ENCODE data around the gene SERPINF2.

The SERPINF2 gene

DNA sequence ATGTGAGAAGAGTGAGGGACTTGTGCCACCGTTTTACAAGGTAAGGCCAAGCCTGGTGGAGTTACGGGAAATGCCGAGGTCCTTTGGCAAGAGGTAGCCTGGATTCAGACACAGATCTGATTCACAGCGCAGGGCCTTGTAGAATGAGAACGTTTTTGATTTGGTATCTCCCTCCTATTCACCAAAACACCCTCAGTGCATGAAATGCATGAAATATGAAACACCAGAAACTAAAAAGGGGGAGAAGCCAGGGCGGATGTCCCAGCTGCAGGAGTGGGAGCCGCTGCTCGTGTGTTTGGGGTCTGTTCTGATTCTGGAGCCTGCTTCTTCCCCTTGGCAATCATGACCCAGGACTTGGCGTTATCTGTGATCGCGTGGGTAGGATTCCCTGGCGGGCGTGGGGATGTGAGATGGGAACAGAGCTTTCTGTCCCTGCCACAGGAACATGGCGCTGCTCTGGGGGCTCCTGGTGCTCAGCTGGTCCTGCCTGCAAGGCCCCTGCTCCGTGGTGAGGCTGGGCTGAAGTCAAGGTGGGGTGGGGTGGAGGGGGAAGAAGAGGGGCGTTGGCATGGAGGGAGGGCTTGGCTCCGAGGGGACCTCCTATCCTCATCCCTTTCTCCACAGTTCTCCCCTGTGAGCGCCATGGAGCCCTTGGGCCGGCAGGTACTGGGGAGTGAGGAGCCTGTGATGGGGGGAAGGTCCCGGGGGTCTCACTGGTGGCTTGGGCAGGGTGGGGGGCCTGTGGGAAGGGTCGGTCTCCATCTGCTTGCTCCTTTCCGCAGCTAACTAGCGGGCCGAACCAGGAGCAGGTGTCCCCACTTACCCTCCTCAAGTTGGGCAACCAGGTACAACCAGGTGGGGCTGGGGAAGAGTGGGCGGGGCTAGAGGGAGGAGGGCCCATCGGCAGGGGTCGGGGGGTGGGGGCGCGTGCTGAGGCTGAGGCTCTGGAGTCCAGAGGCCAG is 2.2 kb downstream of the SERPINF2 start:
- Histone ChIP-seq H3K9ac (ENCODE audit: low read length) (no peak overlapping the region), H3K4me2 (ENCODE audit: low read depth, low read length, poor library complexity, severe bottlenecking) (no peak overlapping the region), H3K79me2 (ENCODE audit: insufficient read depth, low read length) (no peaks in the 10 kb centered on the region), H4K20me1 (ENCODE audit: low read depth, low read length) (no peaks in the 10 kb centered on the region), H3K9me2 (replicated peaks; ENCODE audit: insufficient read depth, low read length) (no peaks in the 10 kb centered on the region), H3F3A (ENCODE audit: insufficient read depth) (no peaks in the 10 kb centered on the region), H3K9me3 (ENCODE audit: insufficient read depth, low read length) (no peaks in the 10 kb centered on the region), H3K27me3 (ENCODE audit: low read length) (no peaks in the 10 kb centered on the region), H3K36me3 (ENCODE audit: low read length) (no peaks in the 10 kb centered on the region), H2AFZ (ENCODE audit: low read depth, low read length, severe bottlenecking) (no peak overlapping the region), H3K4me3 (ENCODE audit: insufficient read depth, low read length, poor library complexity, severe bottlenecking) (no peak overlapping the region), H3K27ac (ENCODE audit: low read depth, low read length) (no peak overlapping the region)
- TF ChIP-seq, protein P1, sequence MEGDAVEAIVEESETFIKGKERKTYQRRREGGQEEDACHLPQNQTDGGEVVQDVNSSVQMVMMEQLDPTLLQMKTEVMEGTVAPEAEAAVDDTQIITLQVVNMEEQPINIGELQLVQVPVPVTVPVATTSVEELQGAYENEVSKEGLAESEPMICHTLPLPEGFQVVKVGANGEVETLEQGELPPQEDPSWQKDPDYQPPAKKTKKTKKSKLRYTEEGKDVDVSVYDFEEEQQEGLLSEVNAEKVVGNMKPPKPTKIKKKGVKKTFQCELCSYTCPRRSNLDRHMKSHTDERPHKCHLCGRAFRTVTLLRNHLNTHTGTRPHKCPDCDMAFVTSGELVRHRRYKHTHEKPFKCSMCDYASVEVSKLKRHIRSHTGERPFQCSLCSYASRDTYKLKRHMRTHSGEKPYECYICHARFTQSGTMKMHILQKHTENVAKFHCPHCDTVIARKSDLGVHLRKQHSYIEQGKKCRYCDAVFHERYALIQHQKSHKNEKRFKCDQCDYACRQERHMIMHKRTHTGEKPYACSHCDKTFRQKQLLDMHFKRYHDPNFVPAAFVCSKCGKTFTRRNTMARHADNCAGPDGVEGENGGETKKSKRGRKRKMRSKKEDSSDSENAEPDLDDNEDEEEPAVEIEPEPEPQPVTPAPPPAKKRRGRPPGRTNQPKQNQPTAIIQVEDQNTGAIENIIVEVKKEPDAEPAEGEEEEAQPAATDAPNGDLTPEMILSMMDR (IDR thresholded peaks at IDR 0.05; ENCODE audit: insufficient read depth, low read length, poor library complexity, severe bottlenecking) = no peak
- no peak for TF ChIP-seq EZH2phosphoT487 (conservative IDR thresholded peaks at IDR 0.05; ENCODE audit: low read length)

DNA sequence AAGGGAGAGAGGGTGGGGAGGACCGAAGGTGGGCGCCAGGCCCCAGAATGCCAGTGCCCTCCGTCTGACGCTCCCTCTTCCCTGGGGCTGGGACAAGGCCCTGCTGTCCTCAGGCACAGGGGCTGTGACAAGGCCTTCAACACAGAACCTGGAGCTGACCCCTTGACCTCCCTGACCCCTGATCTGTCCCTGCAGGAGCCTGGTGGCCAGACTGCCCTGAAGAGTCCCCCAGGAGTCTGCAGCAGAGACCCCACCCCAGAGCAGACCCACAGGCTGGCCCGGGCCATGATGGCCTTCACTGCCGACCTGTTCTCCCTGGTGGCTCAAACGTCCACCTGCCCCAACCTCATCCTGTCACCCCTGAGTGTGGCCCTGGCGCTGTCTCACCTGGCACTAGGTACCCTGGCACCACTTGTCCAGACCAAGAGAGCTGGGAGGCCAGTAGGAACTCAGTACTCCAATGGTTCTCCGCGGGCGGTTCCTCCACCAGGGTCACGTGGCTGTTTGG is 2.9 kb downstream of the SERPINF2 start:
- no peaks in the 10 kb centered on the region for H3F3A ChIP-seq (ENCODE audit: insufficient read depth)

DNA sequence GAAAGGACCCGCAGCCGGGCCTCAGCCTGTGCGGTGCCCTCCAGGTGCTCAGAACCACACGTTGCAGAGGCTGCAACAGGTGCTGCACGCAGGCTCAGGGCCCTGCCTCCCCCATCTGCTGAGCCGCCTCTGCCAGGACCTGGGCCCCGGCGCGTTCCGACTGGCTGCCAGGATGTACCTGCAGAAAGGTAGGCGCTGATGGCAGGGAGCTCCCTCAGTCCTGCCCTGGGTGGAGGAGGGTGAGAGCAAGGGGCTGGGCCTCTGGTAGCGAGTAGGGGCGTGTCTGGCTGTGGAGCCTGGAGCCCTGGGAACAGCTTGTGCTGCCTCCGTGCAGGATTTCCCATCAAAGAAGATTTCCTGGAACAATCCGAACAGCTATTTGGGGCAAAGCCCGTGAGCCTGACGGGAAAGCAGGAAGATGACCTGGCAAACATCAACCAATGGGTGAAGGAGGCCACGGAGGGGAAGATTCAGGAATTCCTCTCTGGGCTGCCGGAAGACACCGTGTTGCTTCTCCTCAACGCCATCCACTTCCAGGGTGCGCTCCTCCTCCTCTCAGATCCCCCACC is 4.4 kb downstream of the SERPINF2 start:
- Histone ChIP-seq H4K20me1 (ENCODE audit: low read depth, low read length) (no peaks in the 10 kb centered on the region), H2AFZ (ENCODE audit: low read depth, low read length, severe bottlenecking) (no peak overlapping the region), H3K9me2 (replicated peaks; ENCODE audit: insufficient read depth, low read length) (no peaks in the 10 kb centered on the region), H3K4me2 (ENCODE audit: low read depth, low read length, poor library complexity, severe bottlenecking) (no peak overlapping the region), H3K27me3 (ENCODE audit: low read length) (no peaks in the 10 kb centered on the region), H3K36me3 (ENCODE audit: low read length) (no peaks in the 10 kb centered on the region), H3K4me3 (ENCODE audit: insufficient read depth, low read length, poor library complexity, severe bottlenecking) (no peak overlapping the region), H3K79me2 (ENCODE audit: insufficient read depth, low read length) (no peaks in the 10 kb centered on the region), H3K9me3 (ENCODE audit: insufficient read depth, low read length) (no peaks in the 10 kb centered on the region), H3F3A (ENCODE audit: insufficient read depth) (no peaks in the 10 kb centered on the region), H3K27ac (ENCODE audit: low read depth, low read length) (no peak overlapping the region), H3K9ac (ENCODE audit: low read length) (no peak overlapping the region)
- TF ChIP-seq, protein P1 (IDR thresholded peaks at IDR 0.05; ENCODE audit: insufficient read depth, low read length, poor library complexity, severe bottlenecking) = no peak
- TF ChIP-seq EZH2phosphoT487 (conservative IDR thresholded peaks at IDR 0.05; ENCODE audit: low read length) = no peak

More for the DNA sequence above, 2.9 kb downstream of the SERPINF2 start:
- H3K4me3 ChIP-seq (ENCODE audit: insufficient read depth, low read length, poor library complexity, severe bottlenecking) = no peak overlapping the region
- H3K9me3 ChIP-seq (ENCODE audit: insufficient read depth, low read length) = no peaks in the 10 kb centered on the region
- H3K27ac ChIP-seq (ENCODE audit: low read depth, low read length) = no peak overlapping the region
- H2AFZ ChIP-seq (ENCODE audit: low read depth, low read length, severe bottlenecking) = no peak overlapping the region
- no peaks in the 10 kb centered on the region for H4K20me1 ChIP-seq (ENCODE audit: low read depth, low read length)
- no peaks in the 10 kb centered on the region for H3K27me3 ChIP-seq (ENCODE audit: low read length)
- H3K36me3 ChIP-seq (ENCODE audit: low read length) = no peaks in the 10 kb centered on the region
- H3K9me2 ChIP-seq (replicated peaks; ENCODE audit: insufficient read depth, low read length) = no peaks in the 10 kb centered on the region
- no peak overlapping the region for H3K4me2 ChIP-seq (ENCODE audit: low read depth, low read length, poor library complexity, severe bottlenecking)
- H3K79me2 ChIP-seq (ENCODE audit: insufficient read depth, low read length) = no peaks in the 10 kb centered on the region
- TF ChIP-seq EZH2phosphoT487 (conservative IDR thresholded peaks at IDR 0.05; ENCODE audit: low read length) = no peak
- TF ChIP-seq, protein P1 (IDR thresholded peaks at IDR 0.05; ENCODE audit: insufficient read depth, low read length, poor library complexity, severe bottlenecking) = no peak
- H3K9ac ChIP-seq (ENCODE audit: low read length) = no peak overlapping the region

Data from SU-DHL-6 (cell line).